Peyer's patch (tissue), 4 donors: Measurements from ENCODE around the gene PTGR3.

Experiments
- POLR2A ChIP-seq, 2 donors: fragments of 450-650 bp; IDR thresholded peaks; one replicate each; pipeline ENCODE4 v1.5.1; 2017; ENCODE audit warnings: antibody characterized with exemption in 2 of 2, mild to moderate bottlenecking in 2 of 2, moderate library complexity in 2 of 2
- TF ChIP-seq, protein P1 (sequence below), 6 experiments: fragments of 450-650 bp in 4 of 6; fragments of 200-600 bp in 2 of 6; sonication (generic) in 1 of 6; IDR thresholded peaks; one replicate each; pipeline ENCODE4 v1.5.1; 2017 to 2019; ENCODE audit warnings: antibody characterized with exemption in 6 of 6, mild to moderate bottlenecking in 3 of 6, moderate library complexity in 1 of 6

DNA sequence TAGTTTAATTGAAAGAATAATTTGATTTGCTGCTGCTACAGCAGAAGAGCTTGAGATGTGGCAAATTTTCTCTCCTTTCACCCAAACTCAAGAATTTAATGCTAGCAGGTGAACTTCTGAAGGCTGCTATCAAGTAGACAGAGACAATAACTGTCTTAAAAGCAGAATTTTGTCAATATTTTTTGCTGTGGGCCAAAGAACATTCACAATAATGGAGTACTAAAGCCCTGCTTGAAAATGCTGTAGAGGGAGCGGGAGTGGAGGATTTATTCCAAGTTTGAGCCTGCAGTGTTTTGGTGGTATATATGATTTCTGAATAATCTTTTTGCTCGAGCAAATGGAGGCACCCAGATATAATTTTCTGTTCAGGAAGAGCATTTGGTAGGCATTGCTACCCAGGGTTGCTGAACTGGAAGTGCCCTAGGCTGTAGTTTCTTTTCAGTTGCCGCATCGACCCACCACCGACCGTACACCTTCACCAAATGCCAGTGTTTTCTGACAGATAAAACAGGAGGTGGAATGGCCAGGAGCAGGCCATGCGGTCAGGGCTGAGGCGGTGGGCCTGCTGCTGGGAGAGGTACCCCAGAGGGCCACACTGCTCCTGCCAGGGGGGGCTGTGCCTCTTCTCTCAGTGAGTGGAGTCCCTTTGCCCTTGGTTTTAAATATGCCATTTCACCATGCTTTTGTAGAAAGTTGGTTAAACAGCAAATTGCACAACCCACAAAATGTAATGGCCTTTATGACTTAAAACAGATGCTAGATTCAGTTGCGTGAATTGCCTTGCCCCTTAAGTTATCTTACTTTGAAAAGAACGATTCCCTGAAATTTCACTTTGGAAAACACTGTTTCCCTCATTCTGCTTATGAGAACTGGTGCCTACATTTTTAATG, 38.0 kb upstream of the PTGR3 start:
- TF ChIP-seq, protein P1, sequence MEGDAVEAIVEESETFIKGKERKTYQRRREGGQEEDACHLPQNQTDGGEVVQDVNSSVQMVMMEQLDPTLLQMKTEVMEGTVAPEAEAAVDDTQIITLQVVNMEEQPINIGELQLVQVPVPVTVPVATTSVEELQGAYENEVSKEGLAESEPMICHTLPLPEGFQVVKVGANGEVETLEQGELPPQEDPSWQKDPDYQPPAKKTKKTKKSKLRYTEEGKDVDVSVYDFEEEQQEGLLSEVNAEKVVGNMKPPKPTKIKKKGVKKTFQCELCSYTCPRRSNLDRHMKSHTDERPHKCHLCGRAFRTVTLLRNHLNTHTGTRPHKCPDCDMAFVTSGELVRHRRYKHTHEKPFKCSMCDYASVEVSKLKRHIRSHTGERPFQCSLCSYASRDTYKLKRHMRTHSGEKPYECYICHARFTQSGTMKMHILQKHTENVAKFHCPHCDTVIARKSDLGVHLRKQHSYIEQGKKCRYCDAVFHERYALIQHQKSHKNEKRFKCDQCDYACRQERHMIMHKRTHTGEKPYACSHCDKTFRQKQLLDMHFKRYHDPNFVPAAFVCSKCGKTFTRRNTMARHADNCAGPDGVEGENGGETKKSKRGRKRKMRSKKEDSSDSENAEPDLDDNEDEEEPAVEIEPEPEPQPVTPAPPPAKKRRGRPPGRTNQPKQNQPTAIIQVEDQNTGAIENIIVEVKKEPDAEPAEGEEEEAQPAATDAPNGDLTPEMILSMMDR (IDR thresholded peaks at IDR 0.05), result no peak
- no peak for TF ChIP-seq POLR2A (IDR thresholded peaks at IDR 0.05)
